Measurements from ENCODE around the gene GALNS. TPM values are rescaled to one million over a fixed set of nuclear protein-coding genes. Genes with fewer than 3 reads are reported as not detected.

The GALNS gene, protein sequence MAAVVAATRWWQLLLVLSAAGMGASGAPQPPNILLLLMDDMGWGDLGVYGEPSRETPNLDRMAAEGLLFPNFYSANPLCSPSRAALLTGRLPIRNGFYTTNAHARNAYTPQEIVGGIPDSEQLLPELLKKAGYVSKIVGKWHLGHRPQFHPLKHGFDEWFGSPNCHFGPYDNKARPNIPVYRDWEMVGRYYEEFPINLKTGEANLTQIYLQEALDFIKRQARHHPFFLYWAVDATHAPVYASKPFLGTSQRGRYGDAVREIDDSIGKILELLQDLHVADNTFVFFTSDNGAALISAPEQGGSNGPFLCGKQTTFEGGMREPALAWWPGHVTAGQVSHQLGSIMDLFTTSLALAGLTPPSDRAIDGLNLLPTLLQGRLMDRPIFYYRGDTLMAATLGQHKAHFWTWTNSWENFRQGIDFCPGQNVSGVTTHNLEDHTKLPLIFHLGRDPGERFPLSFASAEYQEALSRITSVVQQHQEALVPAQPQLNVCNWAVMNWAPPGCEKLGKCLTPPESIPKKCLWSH
- total RNA-seq: 10 to 100 TPM; 20.6 to 24.1 (median 21.1) TPM

DNA sequence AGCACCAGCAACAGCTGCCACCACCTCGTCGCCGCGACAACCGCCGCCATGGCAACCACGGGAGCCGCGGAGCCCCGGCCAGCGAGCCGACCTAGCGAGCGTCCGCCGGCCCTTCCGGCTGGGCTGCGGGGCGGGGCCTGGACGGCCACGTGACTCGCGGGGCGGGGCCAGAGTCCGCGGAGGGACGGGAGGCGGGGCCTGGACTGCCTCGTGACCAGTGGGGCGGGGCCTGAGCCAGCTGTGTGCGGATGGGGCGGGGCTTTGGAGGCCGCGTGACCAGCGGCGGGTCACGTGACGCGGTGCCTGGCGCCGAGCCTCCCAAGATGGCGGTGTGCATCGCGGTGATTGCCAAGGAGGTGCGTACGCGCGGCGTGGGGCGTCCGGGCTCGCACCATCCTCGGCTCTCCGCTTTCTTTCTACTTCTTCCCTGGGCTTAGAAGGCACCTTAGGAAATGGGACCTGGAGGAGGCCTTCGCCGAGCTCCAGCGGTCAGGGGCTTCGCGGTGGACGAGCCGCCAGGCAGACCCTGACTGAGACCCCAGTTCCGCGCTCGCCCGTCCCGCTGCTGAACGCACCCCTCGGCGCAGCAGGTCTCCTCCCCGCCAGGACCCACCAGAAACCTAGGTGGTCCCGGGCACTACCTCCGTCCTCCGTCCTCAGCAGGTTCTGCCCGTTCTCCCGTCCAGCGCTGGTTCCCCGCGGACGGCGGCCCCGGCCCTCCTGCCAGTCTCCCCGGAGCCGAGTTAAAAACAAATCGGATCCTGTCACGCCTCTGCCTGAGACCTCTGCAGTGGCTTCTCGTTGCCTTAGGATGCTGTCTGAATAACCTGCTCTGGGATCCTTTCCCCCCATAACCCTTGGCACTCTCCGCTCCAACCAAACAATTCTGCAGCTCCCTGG, at the start of gene GALNS, which contains the start of gene TRAPPC2L:
Gene GALNS, minus strand, starts transcription at position 120 of the 900 bp plus-strand sequence. Its CDS starts 70 bp downstream, at position 50.
Gene TRAPPC2L, plus strand, starts transcription at position 300 of the 900 bp plus-strand sequence. Its CDS starts 24 bp downstream, at position 324.
- DNase-seq (peak; percentile 100), ATAC-seq (peak; percentile 89 to 90)
- Mint-ChIP-seq H3K4me1 (ENCODE audit: low read depth) (peaks cover 28% of the 10 kb centered on the region), H3K36me3 (ENCODE audit: insufficient read depth) (peaks cover 6% of the 10 kb centered on the region), H3K27me3 (ENCODE audit: low read depth) (no peaks in the 10 kb centered on the region), H3K9me3 (no peaks in the 10 kb centered on the region), H3K4me3 (peak within 1 kb of the TSS; percentile 97)

DNA sequence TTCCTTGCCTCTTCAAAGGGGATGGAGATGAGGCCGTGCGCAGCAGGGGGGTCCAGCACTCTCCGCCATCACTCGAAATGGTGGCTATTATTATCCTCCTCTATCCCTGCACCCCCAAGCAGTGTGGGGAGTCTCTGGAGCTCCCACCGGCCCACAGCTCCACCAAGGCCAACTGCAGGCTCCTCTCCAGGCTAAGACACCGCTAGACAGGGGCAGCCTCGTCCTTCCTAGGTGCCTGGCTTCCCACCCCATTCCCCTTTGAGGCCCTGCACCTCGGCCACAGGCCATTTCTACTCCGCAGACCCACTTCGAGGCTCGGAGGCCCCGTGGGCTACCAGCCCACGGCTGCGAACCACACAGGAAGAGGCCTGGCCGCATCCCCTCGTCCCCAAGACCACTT, 49.3 kb upstream of the GALNS start:
- H3K4me1 Mint-ChIP-seq (ENCODE audit: low read depth): no peaks in the 10 kb centered on the region
- no peaks in the 10 kb centered on the region for H3K36me3 Mint-ChIP-seq (ENCODE audit: insufficient read depth)
- H3K27me3 Mint-ChIP-seq (ENCODE audit: low read depth): no peaks in the 10 kb centered on the region
- H3K4me3 Mint-ChIP-seq: no peak overlapping the region
- no peaks in the 10 kb centered on the region for H3K9me3 Mint-ChIP-seq
- DNase-seq: no peak
- no peak for ATAC-seq

DNA sequence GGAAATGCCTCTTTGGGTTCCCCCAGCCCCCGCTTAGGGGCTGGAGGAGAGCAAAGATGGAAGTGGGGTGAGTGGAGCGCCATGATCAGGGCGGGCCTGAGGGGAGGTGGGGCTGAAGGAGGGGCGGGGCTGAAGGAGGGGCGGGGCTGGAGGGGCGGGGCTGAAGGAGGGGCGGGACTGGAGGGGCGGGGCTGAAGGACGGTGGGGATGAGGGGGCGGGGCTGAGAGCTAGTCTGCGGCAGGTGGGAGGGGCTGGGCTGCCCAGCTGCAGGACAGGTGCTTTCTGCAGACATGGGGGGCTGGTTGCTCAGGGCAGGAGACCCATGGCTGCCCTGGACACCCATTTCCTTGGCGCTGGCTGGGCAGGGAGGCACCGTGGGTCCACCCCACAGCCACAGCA, 48.8 kb upstream of the GALNS start:
- H3K27me3 Mint-ChIP-seq (ENCODE audit: low read depth): no peaks in the 10 kb centered on the region
- H3K9me3 Mint-ChIP-seq: no peaks in the 10 kb centered on the region
- no peaks in the 10 kb centered on the region for H3K36me3 Mint-ChIP-seq (ENCODE audit: insufficient read depth)
- ATAC-seq (peak in 1 of 2 donors; percentile 32), DNase-seq (no peak)
- H3K4me3 Mint-ChIP-seq: no peak overlapping the region
- H3K4me1 Mint-ChIP-seq (ENCODE audit: low read depth): no peaks in the 10 kb centered on the region

- Mint-ChIP-seq H3K36me3 (ENCODE audit: insufficient read depth) (no peaks in the 10 kb centered on the region), H3K4me3 (no peak overlapping the region), H3K9me3 (no peaks in the 10 kb centered on the region), H3K4me1 (ENCODE audit: low read depth) (no peaks in the 10 kb centered on the region), H3K27me3 (ENCODE audit: low read depth) (no peaks in the 10 kb centered on the region)
- ATAC-seq: no peak
- DNase-seq: no peak
These were observed 48.1 kb upstream of the GALNS start for GRCh38 chr16:88904676-88905365.

DNA sequence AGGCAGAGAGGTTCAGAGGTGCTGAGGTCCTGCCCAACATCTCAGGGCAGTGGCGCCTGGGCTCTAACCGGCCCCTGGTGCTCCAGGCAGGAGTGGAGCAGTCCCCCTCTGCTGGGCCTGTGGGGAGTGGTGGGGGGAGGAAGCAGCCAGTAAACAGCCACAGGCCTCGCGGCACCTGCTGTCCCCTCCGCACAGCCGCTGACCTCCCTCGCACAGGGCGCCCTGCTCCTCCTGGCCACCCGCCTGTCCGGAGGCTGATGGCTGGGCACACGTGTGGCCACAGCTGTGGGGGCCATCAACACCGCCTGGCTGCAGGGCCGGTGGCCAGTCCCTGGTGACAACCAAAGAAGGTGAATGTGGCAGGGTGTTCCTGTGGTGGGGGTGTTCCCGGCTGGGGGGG, 46.5 kb upstream of the GALNS start:
- no peak for ATAC-seq
- Mint-ChIP-seq H3K9me3 (no peaks in the 10 kb centered on the region), H3K4me3 (no peak overlapping the region), H3K36me3 (ENCODE audit: insufficient read depth) (no peaks in the 10 kb centered on the region), H3K4me1 (ENCODE audit: low read depth) (no peaks in the 10 kb centered on the region), H3K27me3 (ENCODE audit: low read depth) (no peaks in the 10 kb centered on the region)
- no peak for DNase-seq

GRCh38 chr16:88902744-88903143, 46.0 kb upstream of the GALNS start:
- Mint-ChIP-seq H3K27me3 (ENCODE audit: low read depth) (no peaks in the 10 kb centered on the region), H3K4me1 (ENCODE audit: low read depth) (no peaks in the 10 kb centered on the region), H3K36me3 (ENCODE audit: insufficient read depth) (no peaks in the 10 kb centered on the region), H3K9me3 (no peaks in the 10 kb centered on the region), H3K4me3 (no peak overlapping the region)
- ATAC-seq (no peak), DNase-seq (no peak)

- no peak for ATAC-seq
- no peaks in the 10 kb centered on the region for H3K4me1 Mint-ChIP-seq (ENCODE audit: low read depth)
- no peaks in the 10 kb centered on the region for H3K27me3 Mint-ChIP-seq (ENCODE audit: low read depth)
- no peak overlapping the region for H3K4me3 Mint-ChIP-seq
- H3K9me3 Mint-ChIP-seq: no peaks in the 10 kb centered on the region
- H3K36me3 Mint-ChIP-seq (ENCODE audit: insufficient read depth): no peaks in the 10 kb centered on the region
- DNase-seq: no peak
These were observed 45.1 kb upstream of the GALNS start for GRCh38 chr16:88901718-88902337.

GRCh38 chr16:88900662-88901052, 43.9 kb upstream of the GALNS start:
- Mint-ChIP-seq H3K4me1 (ENCODE audit: low read depth) (no peaks in the 10 kb centered on the region), H3K4me3 (no peak overlapping the region), H3K9me3 (no peaks in the 10 kb centered on the region), H3K36me3 (ENCODE audit: insufficient read depth) (no peaks in the 10 kb centered on the region), H3K27me3 (ENCODE audit: low read depth) (no peaks in the 10 kb centered on the region)
- ATAC-seq: no peak
- DNase-seq: no peak

- Mint-ChIP-seq H3K27me3 (ENCODE audit: low read depth) (no peaks in the 10 kb centered on the region), H3K4me1 (ENCODE audit: low read depth) (no peaks in the 10 kb centered on the region), H3K9me3 (no peaks in the 10 kb centered on the region), H3K36me3 (ENCODE audit: insufficient read depth) (no peaks in the 10 kb centered on the region), H3K4me3 (no peak overlapping the region)
- DNase-seq (no peak), ATAC-seq (no peak)
These were observed 43.3 kb upstream of the GALNS start for GRCh38 chr16:88899901-88900661.

DNA sequence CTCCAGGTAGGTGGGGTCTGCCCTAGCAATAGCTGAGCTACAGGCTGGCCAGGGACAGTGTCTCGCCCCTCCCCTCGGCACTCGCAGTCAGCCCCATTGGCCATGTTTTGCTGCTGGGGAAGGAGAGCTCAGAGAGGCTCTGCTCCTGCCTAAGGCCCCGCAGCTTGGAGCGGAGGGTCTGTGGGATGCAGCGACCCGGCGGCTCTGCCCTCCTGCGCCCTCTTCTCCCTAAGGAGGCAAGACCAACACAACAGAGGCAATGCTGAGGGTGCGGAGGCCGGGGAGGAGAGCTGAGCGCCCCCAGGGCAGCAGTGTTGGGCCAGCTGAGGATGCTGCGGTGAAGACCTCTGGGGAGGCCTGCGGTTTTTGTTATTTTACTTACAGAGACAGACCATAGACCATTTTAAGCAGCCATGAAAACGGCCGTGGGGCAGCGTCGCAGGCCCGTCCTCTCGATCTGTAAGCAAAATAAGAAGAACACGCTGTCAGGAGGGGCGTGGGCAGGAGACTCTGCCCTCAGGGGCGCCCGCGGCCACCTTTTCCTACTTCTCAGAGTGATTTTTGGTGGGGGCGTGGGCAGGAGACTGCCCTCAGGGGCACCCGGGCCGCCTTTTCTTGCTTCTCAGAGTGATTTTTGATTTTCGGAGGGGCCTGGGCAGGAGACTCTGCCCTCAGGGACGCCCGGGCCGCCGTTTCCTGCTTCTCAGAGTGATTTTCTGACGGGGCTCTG, 41.1 kb upstream of the GALNS start:
- no peak for DNase-seq
- H3K4me1 Mint-ChIP-seq (ENCODE audit: low read depth): peaks cover 2% of the 10 kb centered on the region
- ATAC-seq: no peak
- H3K36me3 Mint-ChIP-seq (ENCODE audit: insufficient read depth): no peaks in the 10 kb centered on the region
- H3K9me3 Mint-ChIP-seq: no peaks in the 10 kb centered on the region
- no peak overlapping the region for H3K4me3 Mint-ChIP-seq
- H3K27me3 Mint-ChIP-seq (ENCODE audit: low read depth): no peaks in the 10 kb centered on the region

- H3K36me3 Mint-ChIP-seq (ENCODE audit: insufficient read depth): no peaks in the 10 kb centered on the region
- no peaks in the 10 kb centered on the region for H3K9me3 Mint-ChIP-seq
- no peaks in the 10 kb centered on the region for H3K27me3 Mint-ChIP-seq (ENCODE audit: low read depth)
- no peak overlapping the region for H3K4me3 Mint-ChIP-seq
- DNase-seq: no peak
- ATAC-seq: no peak
- peaks cover 2% of the 10 kb centered on the region for H3K4me1 Mint-ChIP-seq (ENCODE audit: low read depth)
These were observed 39.7 kb upstream of the GALNS start for GRCh38 chr16:88896238-88897070.

- no peaks in the 10 kb centered on the region for H3K36me3 Mint-ChIP-seq (ENCODE audit: insufficient read depth)
- H3K4me1 Mint-ChIP-seq (ENCODE audit: low read depth): peaks cover 2% of the 10 kb centered on the region
- H3K27me3 Mint-ChIP-seq (ENCODE audit: low read depth): no peaks in the 10 kb centered on the region
- DNase-seq (no peak), ATAC-seq (no peak)
- no peak overlapping the region for H3K4me3 Mint-ChIP-seq
- no peaks in the 10 kb centered on the region for H3K9me3 Mint-ChIP-seq
These were observed 38.6 kb upstream of the GALNS start for GRCh38 chr16:88895335-88895734.
